Thyroid gland (tissue), 4 donors: ENCODE measurements around the gene GRB2.

Experiments used
- POLR2A ChIP-seq, 2 donors: fragments of 450-650 bp; IDR thresholded peaks; one replicate each; pipeline ENCODE4 v1.6.1; 2017; ENCODE audit warnings: antibody characterized with exemption in 2 of 2, mild to moderate bottlenecking in 2 of 2, moderate library complexity in 1 of 2
- TF ChIP-seq, protein P1 (sequence below), 6 experiments: fragments of 200-600 bp in 3 of 6; fragments of 450-650 bp in 3 of 6; sonication (generic) in 3 of 6; IDR thresholded peaks; one replicate each; pipeline ENCODE4 v1.5.1; 2016 to 2019; ENCODE audit warnings: antibody characterized with exemption in 6 of 6, mild to moderate bottlenecking in 2 of 6, inconsistent platforms in 1 of 6, moderate library complexity in 1 of 6

DNA sequence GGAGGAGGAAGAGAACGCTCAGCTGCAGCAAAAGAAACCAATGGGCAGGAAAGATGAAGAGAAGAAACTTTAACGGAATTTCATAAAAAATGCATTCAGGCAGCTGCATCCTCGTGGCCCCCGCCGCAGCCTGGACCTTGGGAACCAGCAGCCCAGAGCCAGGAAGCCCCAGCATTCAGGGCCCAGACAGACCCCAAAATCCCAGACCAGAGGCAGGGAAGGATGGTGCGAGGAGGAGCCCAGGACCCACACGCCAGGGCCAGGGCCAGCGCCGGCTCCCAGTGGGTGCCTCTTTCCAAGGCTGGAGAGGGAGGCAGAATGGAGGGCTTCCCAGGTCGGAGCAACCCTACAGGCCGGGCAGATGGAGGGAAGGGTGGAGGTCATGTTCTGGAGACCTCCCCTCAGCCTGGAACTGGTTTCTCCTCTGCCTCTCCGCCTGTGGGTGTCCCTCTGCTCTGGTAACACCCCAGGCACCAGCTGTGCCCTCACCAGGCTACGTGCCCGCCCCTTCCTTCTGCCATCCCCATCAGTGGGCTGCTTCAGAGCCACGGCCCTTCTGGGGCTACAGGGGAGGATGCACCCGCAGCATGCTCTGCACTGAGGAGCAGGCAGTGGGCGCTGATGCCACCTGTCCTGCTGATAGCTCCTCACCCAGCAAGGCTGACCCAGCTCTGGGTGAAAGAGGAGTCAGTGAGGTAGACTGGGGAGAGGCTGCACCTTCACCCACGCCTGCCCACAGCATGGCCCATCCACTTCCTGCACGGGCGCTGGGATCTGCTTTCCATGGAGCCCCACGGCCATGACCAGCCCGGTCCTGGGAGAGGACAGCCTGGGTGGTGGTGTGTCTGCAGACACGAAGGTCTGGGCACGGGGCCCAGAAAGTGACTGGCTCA, 133.3 kb downstream of the GRB2 start:
- TF ChIP-seq, protein P1, sequence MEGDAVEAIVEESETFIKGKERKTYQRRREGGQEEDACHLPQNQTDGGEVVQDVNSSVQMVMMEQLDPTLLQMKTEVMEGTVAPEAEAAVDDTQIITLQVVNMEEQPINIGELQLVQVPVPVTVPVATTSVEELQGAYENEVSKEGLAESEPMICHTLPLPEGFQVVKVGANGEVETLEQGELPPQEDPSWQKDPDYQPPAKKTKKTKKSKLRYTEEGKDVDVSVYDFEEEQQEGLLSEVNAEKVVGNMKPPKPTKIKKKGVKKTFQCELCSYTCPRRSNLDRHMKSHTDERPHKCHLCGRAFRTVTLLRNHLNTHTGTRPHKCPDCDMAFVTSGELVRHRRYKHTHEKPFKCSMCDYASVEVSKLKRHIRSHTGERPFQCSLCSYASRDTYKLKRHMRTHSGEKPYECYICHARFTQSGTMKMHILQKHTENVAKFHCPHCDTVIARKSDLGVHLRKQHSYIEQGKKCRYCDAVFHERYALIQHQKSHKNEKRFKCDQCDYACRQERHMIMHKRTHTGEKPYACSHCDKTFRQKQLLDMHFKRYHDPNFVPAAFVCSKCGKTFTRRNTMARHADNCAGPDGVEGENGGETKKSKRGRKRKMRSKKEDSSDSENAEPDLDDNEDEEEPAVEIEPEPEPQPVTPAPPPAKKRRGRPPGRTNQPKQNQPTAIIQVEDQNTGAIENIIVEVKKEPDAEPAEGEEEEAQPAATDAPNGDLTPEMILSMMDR (IDR thresholded peaks at IDR 0.05): no peak
- no peak for TF ChIP-seq POLR2A (IDR thresholded peaks at IDR 0.05)
